ENCODE results near the gene BAIAP2L2.

The BAIAP2L2 gene

GRCh38 chr22:38067028-38067415, 43.5 kb downstream of the BAIAP2L2 start:
- TF ChIP-seq CTCF (IDR thresholded peaks at IDR 0.05; ENCODE audit: insufficient read depth, low read length, poor library complexity, severe bottlenecking), result no peak
- H3K27me3 ChIP-seq (replicated peaks; ENCODE audit: control insufficient read depth, insufficient read depth, low read length), result no peaks in the 10 kb centered on the region
- no peak for DNase-seq (ENCODE audit: extremely low read depth, insufficient read length)
- H3K36me3 ChIP-seq (ENCODE audit: control insufficient read depth, insufficient read depth, low read length), result peaks cover 22% of the 10 kb centered on the region
- H3K4me3 ChIP-seq (replicated peaks; ENCODE audit: low read depth, low read length), result no peak overlapping the region

GRCh38 chr22:38066381-38067027, 44.0 kb downstream of the BAIAP2L2 start:
- no peak for TF ChIP-seq CTCF (IDR thresholded peaks at IDR 0.05; ENCODE audit: insufficient read depth, low read length, poor library complexity, severe bottlenecking)
- DNase-seq (ENCODE audit: extremely low read depth, insufficient read length), result no peak
- Histone ChIP-seq H3K36me3 (ENCODE audit: control insufficient read depth, insufficient read depth, low read length) (peaks cover 22% of the 10 kb centered on the region), H3K4me3 (replicated peaks; ENCODE audit: low read depth, low read length) (no peak overlapping the region), H3K27me3 (replicated peaks; ENCODE audit: control insufficient read depth, insufficient read depth, low read length) (no peaks in the 10 kb centered on the region)

- H3K36me3 ChIP-seq (ENCODE audit: control insufficient read depth, insufficient read depth, low read length), result peaks cover 22% of the 10 kb centered on the region
- TF ChIP-seq CTCF (IDR thresholded peaks at IDR 0.05; ENCODE audit: insufficient read depth, low read length, poor library complexity, severe bottlenecking), result no peak
These were observed 44.9 kb downstream of the BAIAP2L2 start for GRCh38 chr22:38065539-38065938.

GRCh38 chr22:38062791-38063190, 47.7 kb downstream of the BAIAP2L2 start:
- DNase-seq (ENCODE audit: extremely low read depth, insufficient read length), result no peak
- H3K27me3 ChIP-seq (replicated peaks; ENCODE audit: control insufficient read depth, insufficient read depth, low read length), result no peaks in the 10 kb centered on the region
- TF ChIP-seq CTCF (IDR thresholded peaks at IDR 0.05; ENCODE audit: insufficient read depth, low read length, poor library complexity, severe bottlenecking), result no peak
- peaks cover 16% of the 10 kb centered on the region for H3K36me3 ChIP-seq (ENCODE audit: control insufficient read depth, insufficient read depth, low read length)
- H3K4me3 ChIP-seq (replicated peaks; ENCODE audit: low read depth, low read length), result no peak overlapping the region

More at GRCh38 chr22:38065539-38065938, 44.9 kb downstream of the BAIAP2L2 start:
- Histone ChIP-seq H3K27me3 (replicated peaks; ENCODE audit: control insufficient read depth, insufficient read depth, low read length) (no peaks in the 10 kb centered on the region), H3K4me3 (replicated peaks; ENCODE audit: low read depth, low read length) (no peak overlapping the region)
- DNase-seq (ENCODE audit: extremely low read depth, insufficient read length), result no peak

GRCh38 chr22:38056969-38057891, 53.3 kb downstream of the BAIAP2L2 start, which contains the start of gene PICK1:
PICK1 (plus strand) TSS chr22:38057404; CDS start chr22:38057810, 406 bp downstream.
- Histone ChIP-seq H3K36me3 (ENCODE audit: control insufficient read depth, insufficient read depth, low read length) (peaks cover 1% of the 10 kb centered on the region), H3K27me3 (replicated peaks; ENCODE audit: control insufficient read depth, insufficient read depth, low read length) (no peaks in the 10 kb centered on the region), H3K4me3 (replicated peaks; ENCODE audit: low read depth, low read length) (peak within 1 kb of the TSS; percentile 78)
- no peak for TF ChIP-seq CTCF (IDR thresholded peaks at IDR 0.05; ENCODE audit: insufficient read depth, low read length, poor library complexity, severe bottlenecking)
- peak; percentile 86 for DNase-seq (ENCODE audit: extremely low read depth, insufficient read length)
